T-helper 17 cell (primary cell): Measurements from ENCODE around the gene PROCR. TPM values are rescaled to one million over a fixed set of nuclear protein-coding genes. Genes with fewer than 3 reads are reported as not detected.
"Not testable (repeated sequence)": the region's sequence is repeated elsewhere in the genome, so short reads cannot be mapped to it uniquely, and the experiment has no call there.

Experiments
- ATAC-seq: fragments of 150-1000 bp; cut with Tn5 transposase; 2 replicates; pipeline ENCODE4 v1.10.0; 2021; ENCODE audit warnings: mild to moderate bottlenecking, moderate library complexity
- DNase-seq, 3 donors: peaks; one replicate each; pipeline versions ENCODE4 v3.0.0 to v3.0.0-alpha.2; 2020 to 2021
- H3K9me3 ChIP-seq: one replicate; pipeline ENCODE4 v1.7.0; 2013; ENCODE audit warnings: low read length, mild to moderate bottlenecking; ENCODE audit not compliant: control insufficient read depth, poor library complexity, severe bottlenecking
- H3K27ac Mint-ChIP-seq: one replicate; pipeline ENCODE4 v1.8.0; 2022; ENCODE audit warnings: mild to moderate bottlenecking, moderate library complexity, mixed read lengths
- H3K27me3 Mint-ChIP-seq: one replicate; pipeline ENCODE4 v1.8.0; 2022; ENCODE audit warnings: mixed read lengths
- H3K36me3 Mint-ChIP-seq: one replicate; pipeline ENCODE4 v1.8.0; 2022; ENCODE audit warnings: low read depth, mixed read lengths
- H3K4me1 Mint-ChIP-seq: one replicate; pipeline ENCODE4 v1.8.0; 2022; ENCODE audit warnings: mild to moderate bottlenecking, mixed read lengths
- H3K4me3 Mint-ChIP-seq: one replicate; pipeline ENCODE4 v1.8.0; 2022; ENCODE audit warnings: mild to moderate bottlenecking, moderate library complexity, mixed read lengths
- total RNA-seq, 4 donors: library from RNA in 2 of 4; stranded (reverse) in 2 of 4; gene quantifications; one replicate each; pipeline ENCODE4 v1.2.3 and lab custom pipeline; 2022 to 2026

PROCR gene
- total RNA-seq, 2 donors from 2014 or later: 0.89 to 1.5 TPM

DNA sequence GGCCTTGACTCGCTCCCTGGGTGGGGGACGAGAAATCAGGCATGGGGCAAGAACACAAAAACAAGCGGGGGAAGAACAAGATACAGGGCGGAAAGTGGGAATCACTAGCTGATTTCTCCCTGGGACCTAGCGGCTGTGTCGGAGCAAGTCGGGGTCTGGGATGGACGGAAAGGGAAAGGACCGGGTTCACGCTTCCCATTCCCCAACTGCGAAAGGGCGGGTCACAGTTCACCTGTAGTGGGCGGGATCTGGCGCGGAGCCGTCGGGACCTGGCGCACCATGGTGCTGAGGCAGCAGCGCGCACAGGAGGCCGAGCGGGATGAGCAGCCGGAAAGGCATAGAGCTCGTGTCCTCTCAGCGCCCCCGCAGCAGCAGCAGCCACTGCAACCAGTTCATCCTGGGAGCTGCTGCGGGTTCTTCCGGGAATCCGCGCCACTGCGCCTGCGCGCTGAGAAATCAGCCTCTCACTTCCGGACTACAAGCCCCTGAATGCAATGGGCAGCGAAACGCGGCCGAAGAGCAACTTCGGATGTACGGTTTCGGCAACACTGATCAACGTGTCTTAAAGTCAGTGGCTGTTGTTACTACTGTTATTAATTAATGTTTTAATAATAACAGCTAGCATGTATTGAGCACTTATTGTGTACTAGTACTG, 24.8 kb upstream of the PROCR start, which contains the start of gene EDEM2:
EDEM2 (minus strand) TSS at position 417 of the 655 bp plus-strand sequence; CDS start at position 339, 78 bp downstream.
- Mint-ChIP-seq H3K36me3 (no peaks in the 10 kb centered on the region), H3K4me3 (peak within 1 kb of the TSS; percentile 94), H3K27ac (peak within 1 kb of the TSS; percentile 96), H3K27me3 (no peaks in the 10 kb centered on the region), H3K4me1 (peaks cover 29% of the 10 kb centered on the region)
- DNase-seq (peak; percentile 88 to 92 (median 92)), ATAC-seq (peak; percentile 78)
- no peaks in the 10 kb centered on the region for H3K9me3 ChIP-seq

DNA sequence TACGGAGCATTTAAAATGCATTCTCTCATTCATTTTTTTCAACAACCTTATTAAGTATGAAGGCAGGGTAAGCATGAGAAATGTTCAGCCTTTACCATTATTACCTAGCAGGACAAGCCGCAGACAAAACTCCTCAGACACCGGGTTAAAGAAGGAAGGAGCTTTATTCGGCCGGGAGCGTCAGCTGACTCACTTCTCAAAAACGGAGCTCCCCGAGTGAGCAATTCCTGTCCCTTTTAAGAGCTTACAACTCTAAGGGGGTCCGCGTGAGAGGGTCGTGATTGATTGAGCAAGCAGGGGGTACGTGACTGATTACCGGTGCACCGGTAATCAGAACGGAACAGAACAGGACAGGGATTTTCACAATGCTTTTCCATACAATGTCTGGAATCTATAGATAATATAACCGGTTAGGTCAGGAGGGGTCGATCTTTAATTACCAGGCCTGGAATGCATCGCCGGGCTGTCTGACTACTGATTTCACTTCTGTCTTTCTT, 24.2 kb upstream of the PROCR start:
- ATAC-seq: peak; percentile 8
- not testable (repeated sequence) for H3K36me3 Mint-ChIP-seq, H3K9me3 ChIP-seq, H3K27me3 Mint-ChIP-seq, DNase-seq
- H3K4me3 Mint-ChIP-seq: peak overlapping the region; percentile 94
- peaks cover 28% of the 10 kb centered on the region for H3K4me1 Mint-ChIP-seq
- H3K27ac Mint-ChIP-seq: peak overlapping the region; percentile 96

DNA sequence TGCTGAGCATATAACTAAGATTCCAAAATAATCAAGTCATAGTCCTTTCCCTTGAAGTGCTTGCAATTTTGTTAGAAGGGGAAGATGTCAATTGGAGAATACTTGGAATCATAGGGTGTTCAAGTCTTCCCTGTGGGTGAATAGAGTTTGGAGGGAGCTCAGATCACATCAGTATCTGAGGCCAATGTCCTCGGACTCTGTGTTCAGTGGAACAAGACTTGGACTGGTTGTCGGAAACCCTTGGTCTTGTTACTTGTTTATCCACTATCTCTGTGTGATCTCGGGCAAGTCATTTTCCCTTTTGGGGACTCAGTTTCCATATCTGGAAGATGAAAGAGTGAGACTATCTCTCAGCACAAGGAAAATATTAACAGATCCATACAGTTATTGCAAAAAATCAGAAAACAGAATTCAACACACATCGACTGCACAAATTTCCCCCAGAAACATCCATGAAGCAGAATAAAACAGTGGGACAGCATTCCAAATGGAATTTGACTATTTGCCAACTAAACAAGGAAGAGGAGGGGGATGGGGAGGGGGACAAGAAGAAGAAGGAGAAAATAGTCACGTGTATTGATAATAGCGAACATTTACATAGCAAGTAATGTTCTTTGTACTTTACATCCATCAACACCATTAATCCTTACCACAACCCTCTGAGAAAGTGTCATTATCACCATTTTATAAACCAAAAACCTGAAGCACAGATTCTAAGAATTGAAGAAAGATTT, 20.9 kb upstream of the PROCR start:
- DNase-seq (no peak), ATAC-seq (no peak)
- no peak overlapping the region for H3K27ac Mint-ChIP-seq
- no peak overlapping the region for H3K4me3 Mint-ChIP-seq
- peaks cover 17% of the 10 kb centered on the region for H3K4me1 Mint-ChIP-seq
- H3K27me3 Mint-ChIP-seq: no peaks in the 10 kb centered on the region
- no peaks in the 10 kb centered on the region for H3K9me3 ChIP-seq
- H3K36me3 Mint-ChIP-seq: no peaks in the 10 kb centered on the region

- ATAC-seq (no peak), DNase-seq (no peak)
- Mint-ChIP-seq H3K27me3 (no peaks in the 10 kb centered on the region), H3K27ac (no peak overlapping the region), H3K4me3 (no peak overlapping the region), H3K36me3 (no peaks in the 10 kb centered on the region), H3K4me1 (peaks cover 12% of the 10 kb centered on the region)
- no peaks in the 10 kb centered on the region for H3K9me3 ChIP-seq
Measured at GRCh38 chr20:35151736-35152135, 20.1 kb upstream of the PROCR start.

- Mint-ChIP-seq H3K4me1 (peaks cover 5% of the 10 kb centered on the region), H3K27ac (no peak overlapping the region), H3K4me3 (no peak overlapping the region), H3K27me3 (no peaks in the 10 kb centered on the region), H3K36me3 (no peaks in the 10 kb centered on the region)
- H3K9me3 ChIP-seq: no peaks in the 10 kb centered on the region
- ATAC-seq: no peak
- no peak for DNase-seq
Measured at GRCh38 chr20:35155936-35156335, 15.9 kb upstream of the PROCR start.

DNA sequence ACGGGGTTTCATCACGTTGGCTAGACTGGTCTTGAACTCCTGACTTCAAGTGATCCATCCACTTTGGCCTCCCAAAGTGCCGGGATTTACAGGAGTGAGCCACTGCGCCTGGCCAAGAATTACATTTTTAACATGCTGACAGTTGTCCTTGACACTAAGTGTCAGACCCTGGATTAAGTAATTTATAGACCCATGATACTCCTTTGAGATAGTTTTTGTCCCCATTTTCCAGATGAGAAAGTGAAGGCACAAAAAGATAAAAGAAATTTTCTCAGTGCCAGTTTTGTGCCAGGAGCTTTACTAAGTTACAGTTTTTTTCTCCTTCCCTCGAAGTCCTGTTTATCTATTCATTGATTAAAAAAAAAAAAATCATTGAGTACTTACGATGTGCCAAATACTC, 14.9 kb upstream of the PROCR start:
- no peaks in the 10 kb centered on the region for H3K36me3 Mint-ChIP-seq
- H3K27ac Mint-ChIP-seq: no peak overlapping the region
- peaks cover 8% of the 10 kb centered on the region for H3K4me1 Mint-ChIP-seq
- ATAC-seq: no peak
- H3K27me3 Mint-ChIP-seq: no peaks in the 10 kb centered on the region
- no peak for DNase-seq
- H3K4me3 Mint-ChIP-seq: no peak overlapping the region
- H3K9me3 ChIP-seq: no peaks in the 10 kb centered on the region

DNA sequence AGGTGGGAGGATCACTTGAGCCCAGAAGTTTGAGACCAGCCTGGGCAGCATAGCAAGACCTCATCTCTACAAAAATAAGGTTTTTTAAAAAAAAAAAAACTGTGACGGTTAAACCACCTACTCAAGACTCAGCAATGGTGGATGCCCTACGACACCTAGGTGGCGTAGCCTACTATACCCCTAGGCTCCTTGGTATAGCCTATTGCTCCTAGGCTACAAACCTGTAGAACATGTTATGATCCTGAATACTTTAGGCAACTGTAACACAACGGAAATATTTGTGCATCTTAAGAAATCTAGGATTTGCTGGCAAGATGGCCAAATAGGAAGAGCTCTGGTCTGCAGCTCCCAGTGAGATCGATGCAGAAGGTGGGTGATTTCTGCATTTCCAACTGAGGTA, 11.5 kb upstream of the PROCR start:
- H3K36me3 Mint-ChIP-seq, ATAC-seq: not testable (repeated sequence)

DNA sequence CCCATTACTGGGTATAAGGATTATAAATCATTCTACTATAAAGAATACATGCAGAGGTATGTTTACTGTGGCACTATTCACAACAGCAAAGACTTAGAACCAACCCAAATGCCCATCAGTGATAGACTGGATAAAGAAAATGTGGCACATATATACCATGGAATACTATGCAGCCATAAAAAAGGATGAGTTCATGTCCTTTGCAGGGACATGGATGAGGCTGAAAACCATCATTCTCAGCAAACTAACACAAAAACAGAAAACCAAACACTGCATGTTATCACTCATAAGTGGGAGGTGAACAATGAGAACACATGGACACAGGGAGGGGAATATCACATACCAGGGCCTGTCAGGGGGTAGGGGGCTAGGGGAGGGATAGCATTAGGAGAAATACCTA, 7.3 kb upstream of the PROCR start:
- ATAC-seq, H3K9me3 ChIP-seq, H3K27me3 Mint-ChIP-seq, DNase-seq, H3K4me3 Mint-ChIP-seq, H3K27ac Mint-ChIP-seq, H3K36me3 Mint-ChIP-seq: not testable (repeated sequence)
- H3K4me1 Mint-ChIP-seq: peaks cover 13% of the 10 kb centered on the region

More for the DNA sequence above, 11.5 kb upstream of the PROCR start:
- not testable (repeated sequence) for H3K4me1 Mint-ChIP-seq, H3K9me3 ChIP-seq, DNase-seq, H3K27me3 Mint-ChIP-seq, H3K4me3 Mint-ChIP-seq
- H3K27ac Mint-ChIP-seq: peak overlapping the region; percentile 53

DNA sequence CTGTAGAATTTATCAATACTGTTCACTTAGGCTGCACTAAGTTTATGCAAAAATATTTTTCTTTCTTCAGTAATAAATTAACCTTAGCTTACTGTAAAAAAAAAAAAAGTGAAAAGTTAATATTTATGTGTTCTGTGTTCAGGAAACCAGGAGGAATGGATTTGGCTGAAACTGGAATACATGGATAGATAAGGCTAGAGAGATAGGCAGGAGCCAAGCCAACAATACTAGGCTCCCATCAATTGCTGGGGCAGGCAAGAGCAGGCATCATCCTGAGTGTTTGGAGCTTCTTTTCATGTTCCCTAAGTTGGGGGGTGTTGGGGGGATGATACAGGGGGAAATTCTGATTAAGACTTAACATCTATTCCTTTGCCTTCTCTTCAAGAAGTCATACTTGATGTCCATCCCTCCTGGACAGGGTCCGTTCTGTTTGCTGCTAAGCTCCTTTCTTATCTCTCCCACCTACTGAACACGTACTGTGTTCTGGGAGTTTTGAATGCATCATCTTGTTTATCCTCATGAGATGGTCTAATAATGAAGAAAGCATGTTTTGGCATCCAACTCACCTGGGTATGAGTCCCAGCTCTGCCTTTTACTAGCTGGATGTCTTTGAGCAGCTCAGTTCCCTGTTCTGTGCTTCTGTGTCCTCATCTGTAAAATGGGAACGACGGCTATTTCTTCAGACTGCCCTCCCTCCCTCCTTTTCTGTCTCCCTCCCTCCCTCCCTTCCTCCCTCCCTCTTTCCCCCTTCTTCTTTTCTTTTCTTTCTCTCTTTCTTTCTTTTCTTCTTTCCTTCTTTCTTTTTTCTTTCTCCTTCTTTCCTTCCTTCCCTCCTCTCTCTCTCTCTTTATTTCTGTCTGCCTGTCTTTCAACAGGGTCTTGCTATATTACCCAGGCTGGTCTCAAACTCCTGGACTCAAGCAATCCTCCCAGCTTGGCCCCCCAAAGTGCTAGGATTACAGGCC, 6.4 kb upstream of the PROCR start:
- Mint-ChIP-seq H3K36me3 (no peaks in the 10 kb centered on the region), H3K27ac (no peak overlapping the region), H3K27me3 (no peaks in the 10 kb centered on the region), H3K4me1 (peaks cover 12% of the 10 kb centered on the region), H3K4me3 (no peak overlapping the region)
- ATAC-seq (no peak), DNase-seq (no peak)
- H3K9me3 ChIP-seq: no peaks in the 10 kb centered on the region

DNA sequence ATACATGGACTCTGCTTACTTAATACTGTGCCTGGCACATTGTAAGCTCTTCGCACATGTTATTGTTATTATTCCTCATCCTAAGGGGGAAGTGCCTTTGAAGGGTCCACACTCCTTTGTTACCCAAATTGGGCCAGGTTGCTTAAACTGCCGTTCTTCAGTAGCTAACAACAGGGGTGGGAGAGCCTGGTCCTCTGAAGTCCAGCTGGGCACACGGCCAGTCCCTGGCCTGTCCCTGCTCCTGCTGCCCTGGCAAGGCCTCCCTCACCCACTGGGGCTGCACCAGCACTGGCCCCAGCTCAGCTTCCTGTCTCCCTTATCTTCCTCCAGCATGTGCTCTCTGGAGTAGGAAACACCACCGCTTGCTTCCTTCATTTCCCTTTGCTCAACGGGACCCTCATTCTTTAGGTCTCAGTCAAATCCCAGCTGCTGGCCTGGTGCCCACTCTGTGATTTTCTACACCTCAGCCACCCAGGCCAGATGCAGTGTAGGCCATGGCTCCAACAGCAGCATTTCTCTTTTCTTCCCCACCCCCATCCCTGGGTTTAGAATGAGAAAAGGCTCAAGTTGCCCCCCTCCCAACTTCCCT, 5.5 kb upstream of the PROCR start:
- H3K4me3 Mint-ChIP-seq: no peak overlapping the region
- no peak overlapping the region for H3K27ac Mint-ChIP-seq
- H3K36me3 Mint-ChIP-seq: no peaks in the 10 kb centered on the region
- H3K27me3 Mint-ChIP-seq: no peaks in the 10 kb centered on the region
- no peaks in the 10 kb centered on the region for H3K9me3 ChIP-seq
- peaks cover 9% of the 10 kb centered on the region for H3K4me1 Mint-ChIP-seq
- ATAC-seq: no peak
- DNase-seq: no peak

DNA sequence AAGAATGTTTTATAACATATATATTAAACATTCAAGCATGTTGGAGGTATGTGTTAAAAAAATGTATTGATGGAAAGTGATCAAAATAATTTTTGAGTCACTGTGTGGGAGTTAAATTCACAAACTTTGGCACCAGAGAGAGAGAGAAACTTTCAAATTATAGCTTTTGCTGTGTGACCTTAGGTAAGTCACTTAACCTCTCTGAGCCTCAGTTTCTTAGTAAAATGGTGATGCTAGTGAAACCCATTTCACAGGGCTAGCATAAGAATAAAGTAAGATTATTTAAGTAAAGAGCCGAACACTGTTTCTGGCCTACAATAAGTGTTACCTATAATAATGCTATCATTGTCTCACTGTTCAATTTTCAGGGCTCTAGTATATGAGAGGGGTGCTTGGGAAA, 4.1 kb upstream of the PROCR start:
- no peaks in the 10 kb centered on the region for H3K9me3 ChIP-seq
- H3K36me3 Mint-ChIP-seq: no peaks in the 10 kb centered on the region
- peaks cover 17% of the 10 kb centered on the region for H3K4me1 Mint-ChIP-seq
- H3K27me3 Mint-ChIP-seq: no peaks in the 10 kb centered on the region
- H3K27ac Mint-ChIP-seq: no peak overlapping the region
- DNase-seq: no peak
- H3K4me3 Mint-ChIP-seq: no peak overlapping the region
- no peak for ATAC-seq

DNA sequence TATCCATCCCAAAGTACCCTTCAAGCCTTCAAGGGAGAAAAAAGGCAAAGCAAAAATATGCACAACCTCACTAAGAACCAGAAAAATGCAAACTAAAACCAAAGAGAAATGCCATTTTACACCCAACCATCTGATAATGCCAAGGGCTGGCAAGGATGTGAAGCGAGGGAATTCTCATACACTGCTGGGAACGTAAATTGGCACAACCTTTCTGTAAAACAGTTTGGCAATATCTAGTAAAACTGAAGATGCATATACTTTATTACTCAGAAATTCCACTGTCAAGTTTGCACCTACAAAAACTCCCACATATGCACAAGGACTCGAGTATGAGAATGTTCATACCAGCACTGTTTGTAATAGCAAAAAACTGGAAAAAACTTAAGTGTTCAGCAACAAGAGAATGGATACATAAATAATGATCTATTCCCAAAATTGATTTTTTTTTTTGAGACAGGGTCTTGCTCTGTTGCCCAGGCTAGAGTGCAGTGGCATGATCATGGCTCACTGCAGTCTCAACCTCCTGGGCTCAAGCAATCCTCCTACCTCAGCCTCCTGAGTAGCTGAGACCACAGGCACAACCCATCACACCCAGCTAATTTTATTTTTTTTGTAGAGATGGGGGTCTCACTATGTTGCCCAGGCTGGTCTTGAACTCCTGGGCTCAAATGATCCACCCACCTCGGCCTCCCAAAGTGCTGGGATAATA, 3.0 kb upstream of the PROCR start:
- H3K36me3 Mint-ChIP-seq, ATAC-seq, H3K27me3 Mint-ChIP-seq, H3K9me3 ChIP-seq, DNase-seq, H3K4me3 Mint-ChIP-seq: not testable (repeated sequence)
- Mint-ChIP-seq H3K4me1 (peaks cover 21% of the 10 kb centered on the region), H3K27ac (peak overlapping the region; percentile 67)
